HL-60 (cell line): ENCODE results near the gene NOS3.

Experiments used
- DNase-seq, 2 experiments: peaks; one replicate each; pipeline ENCODE4 v3.0.0-alpha.2; 2010 to 2020; ENCODE audit warnings: low read depth in 1 of 2, low spot score in 1 of 2
- H3K27ac ChIP-seq: fragments of 250-450 bp; sonication (Bioruptor Pico); replicated peaks from 2 replicates; pipeline ENCODE4 v1.5.1; 2020; ENCODE audit warnings: mild to moderate bottlenecking, moderate library complexity
- H3K27me3 ChIP-seq: fragments of 250-450 bp; sonication (Bioruptor Pico); 2 replicates; pipeline ENCODE4 v1.5.1; 2021; ENCODE audit warnings: mild to moderate bottlenecking, moderate library complexity; ENCODE audit not compliant: insufficient read depth, poor library complexity, severe bottlenecking
- H3K4me3 ChIP-seq: replicated peaks from 2 replicates; pipeline ENCODE4 v1.5.1; 2011; ENCODE audit warnings: mild to moderate bottlenecking, control low read depth, low read length; ENCODE audit not compliant: insufficient read depth
- GABPA ChIP-seq: IDR thresholded peaks from 2 replicates; pipeline ENCODE4 v1.6.1; 2012; ENCODE audit warnings: low read depth
- POLR2AphosphoS5 ChIP-seq: IDR thresholded peaks from 2 replicates; pipeline ENCODE4 v1.6.1; 2012; ENCODE audit warnings: low read depth
- SPI1 ChIP-seq: IDR thresholded peaks from 2 replicates; pipeline ENCODE4 v1.6.1; 2012; ENCODE audit warnings: low read depth, mild to moderate bottlenecking, borderline replicate concordance
- TF ChIP-seq, protein P1 (sequence below): IDR thresholded peaks from 2 replicates; pipeline ENCODE4 v1.6.1; 2012; ENCODE audit warnings: low read depth; ENCODE audit not compliant: insufficient replicate concordance
- TF ChIP-seq, protein P2 (sequence below): IDR thresholded peaks from one replicate; pipeline ENCODE4 v1.5.1; 2011; ENCODE audit warnings: low read length, control low read depth, inconsistent platforms; ENCODE audit not compliant: insufficient read depth

Gene NOS3

DNA sequence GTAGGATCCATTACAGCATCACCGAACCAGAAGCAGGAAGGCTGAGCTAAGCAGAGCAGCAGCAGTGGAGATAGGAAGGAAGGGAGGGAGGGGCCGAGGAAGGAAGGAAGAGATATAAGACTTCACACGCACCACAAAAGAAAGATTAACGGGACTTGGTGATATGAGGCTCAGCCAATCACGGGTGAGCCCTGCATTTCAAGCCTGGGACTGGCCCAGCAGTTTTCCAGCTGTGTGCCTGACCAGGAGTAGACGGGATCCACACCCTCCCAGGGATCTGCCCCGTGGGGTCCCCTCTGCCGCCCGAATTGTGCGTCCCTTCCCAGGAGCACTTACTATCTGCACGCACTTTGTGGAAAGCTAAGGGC is 17.3 kb downstream of the NOS3 start:
- H3K27ac ChIP-seq, result no peak overlapping the region
- DNase-seq, result no peak
- TF ChIP-seq, protein P1, sequence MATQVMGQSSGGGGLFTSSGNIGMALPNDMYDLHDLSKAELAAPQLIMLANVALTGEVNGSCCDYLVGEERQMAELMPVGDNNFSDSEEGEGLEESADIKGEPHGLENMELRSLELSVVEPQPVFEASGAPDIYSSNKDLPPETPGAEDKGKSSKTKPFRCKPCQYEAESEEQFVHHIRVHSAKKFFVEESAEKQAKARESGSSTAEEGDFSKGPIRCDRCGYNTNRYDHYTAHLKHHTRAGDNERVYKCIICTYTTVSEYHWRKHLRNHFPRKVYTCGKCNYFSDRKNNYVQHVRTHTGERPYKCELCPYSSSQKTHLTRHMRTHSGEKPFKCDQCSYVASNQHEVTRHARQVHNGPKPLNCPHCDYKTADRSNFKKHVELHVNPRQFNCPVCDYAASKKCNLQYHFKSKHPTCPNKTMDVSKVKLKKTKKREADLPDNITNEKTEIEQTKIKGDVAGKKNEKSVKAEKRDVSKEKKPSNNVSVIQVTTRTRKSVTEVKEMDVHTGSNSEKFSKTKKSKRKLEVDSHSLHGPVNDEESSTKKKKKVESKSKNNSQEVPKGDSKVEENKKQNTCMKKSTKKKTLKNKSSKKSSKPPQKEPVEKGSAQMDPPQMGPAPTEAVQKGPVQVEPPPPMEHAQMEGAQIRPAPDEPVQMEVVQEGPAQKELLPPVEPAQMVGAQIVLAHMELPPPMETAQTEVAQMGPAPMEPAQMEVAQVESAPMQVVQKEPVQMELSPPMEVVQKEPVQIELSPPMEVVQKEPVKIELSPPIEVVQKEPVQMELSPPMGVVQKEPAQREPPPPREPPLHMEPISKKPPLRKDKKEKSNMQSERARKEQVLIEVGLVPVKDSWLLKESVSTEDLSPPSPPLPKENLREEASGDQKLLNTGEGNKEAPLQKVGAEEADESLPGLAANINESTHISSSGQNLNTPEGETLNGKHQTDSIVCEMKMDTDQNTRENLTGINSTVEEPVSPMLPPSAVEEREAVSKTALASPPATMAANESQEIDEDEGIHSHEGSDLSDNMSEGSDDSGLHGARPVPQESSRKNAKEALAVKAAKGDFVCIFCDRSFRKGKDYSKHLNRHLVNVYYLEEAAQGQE, result no peak
- TF ChIP-seq, protein P2, sequence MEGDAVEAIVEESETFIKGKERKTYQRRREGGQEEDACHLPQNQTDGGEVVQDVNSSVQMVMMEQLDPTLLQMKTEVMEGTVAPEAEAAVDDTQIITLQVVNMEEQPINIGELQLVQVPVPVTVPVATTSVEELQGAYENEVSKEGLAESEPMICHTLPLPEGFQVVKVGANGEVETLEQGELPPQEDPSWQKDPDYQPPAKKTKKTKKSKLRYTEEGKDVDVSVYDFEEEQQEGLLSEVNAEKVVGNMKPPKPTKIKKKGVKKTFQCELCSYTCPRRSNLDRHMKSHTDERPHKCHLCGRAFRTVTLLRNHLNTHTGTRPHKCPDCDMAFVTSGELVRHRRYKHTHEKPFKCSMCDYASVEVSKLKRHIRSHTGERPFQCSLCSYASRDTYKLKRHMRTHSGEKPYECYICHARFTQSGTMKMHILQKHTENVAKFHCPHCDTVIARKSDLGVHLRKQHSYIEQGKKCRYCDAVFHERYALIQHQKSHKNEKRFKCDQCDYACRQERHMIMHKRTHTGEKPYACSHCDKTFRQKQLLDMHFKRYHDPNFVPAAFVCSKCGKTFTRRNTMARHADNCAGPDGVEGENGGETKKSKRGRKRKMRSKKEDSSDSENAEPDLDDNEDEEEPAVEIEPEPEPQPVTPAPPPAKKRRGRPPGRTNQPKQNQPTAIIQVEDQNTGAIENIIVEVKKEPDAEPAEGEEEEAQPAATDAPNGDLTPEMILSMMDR, result no peak
- TF ChIP-seq POLR2AphosphoS5, result no peak
- no peak for TF ChIP-seq SPI1
- TF ChIP-seq GABPA, result no peak
- H3K4me3 ChIP-seq, result no peak overlapping the region
- H3K27me3 ChIP-seq, result peaks cover 6% of the 10 kb centered on the region

DNA sequence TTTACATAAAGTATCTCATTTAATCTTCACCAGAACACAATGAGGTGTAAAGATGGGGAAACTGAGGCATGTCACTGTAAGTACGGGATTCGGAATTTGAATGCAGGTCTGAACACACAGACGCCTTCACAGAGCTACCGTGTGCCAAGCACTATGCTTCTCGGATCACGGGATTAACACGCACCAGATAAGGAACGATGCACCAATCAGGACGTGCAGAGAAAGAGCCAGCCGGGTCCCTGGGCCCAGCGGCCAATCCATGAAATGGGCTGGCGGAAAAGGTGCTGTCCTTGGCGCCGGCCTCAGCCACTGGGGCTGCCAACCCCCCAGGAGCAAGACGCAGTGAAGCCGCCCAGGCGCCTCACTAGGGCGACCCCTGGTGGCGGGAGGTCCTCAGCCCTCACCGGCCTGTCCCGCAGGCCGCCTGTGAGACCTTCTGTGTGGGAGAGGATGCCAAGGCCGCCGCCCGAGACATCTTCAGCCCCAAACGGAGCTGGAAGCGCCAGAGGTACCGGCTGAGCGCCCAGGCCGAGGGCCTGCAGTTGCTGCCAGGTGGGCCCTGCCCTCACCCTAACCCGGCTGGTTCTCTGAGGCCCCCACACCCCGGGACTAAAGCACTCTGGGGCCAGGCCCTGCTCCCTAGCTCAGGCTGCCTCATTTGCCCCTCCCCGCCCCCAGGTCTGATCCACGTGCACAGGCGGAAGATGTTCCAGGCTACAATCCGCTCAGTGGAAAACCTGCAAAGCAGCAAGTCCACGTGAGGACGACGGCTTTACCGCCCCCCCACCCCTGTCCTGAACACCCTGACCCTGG is 17.9 kb downstream of the NOS3 start:
- Histone ChIP-seq H3K4me3 (no peak overlapping the region), H3K27ac (no peak overlapping the region), H3K27me3 (peaks cover 6% of the 10 kb centered on the region)
- no peak for DNase-seq
- TF ChIP-seq POLR2AphosphoS5 (no peak), GABPA (no peak), SPI1 (no peak)
- TF ChIP-seq, protein P2, result no peak
- TF ChIP-seq, protein P1, result no peak

DNA sequence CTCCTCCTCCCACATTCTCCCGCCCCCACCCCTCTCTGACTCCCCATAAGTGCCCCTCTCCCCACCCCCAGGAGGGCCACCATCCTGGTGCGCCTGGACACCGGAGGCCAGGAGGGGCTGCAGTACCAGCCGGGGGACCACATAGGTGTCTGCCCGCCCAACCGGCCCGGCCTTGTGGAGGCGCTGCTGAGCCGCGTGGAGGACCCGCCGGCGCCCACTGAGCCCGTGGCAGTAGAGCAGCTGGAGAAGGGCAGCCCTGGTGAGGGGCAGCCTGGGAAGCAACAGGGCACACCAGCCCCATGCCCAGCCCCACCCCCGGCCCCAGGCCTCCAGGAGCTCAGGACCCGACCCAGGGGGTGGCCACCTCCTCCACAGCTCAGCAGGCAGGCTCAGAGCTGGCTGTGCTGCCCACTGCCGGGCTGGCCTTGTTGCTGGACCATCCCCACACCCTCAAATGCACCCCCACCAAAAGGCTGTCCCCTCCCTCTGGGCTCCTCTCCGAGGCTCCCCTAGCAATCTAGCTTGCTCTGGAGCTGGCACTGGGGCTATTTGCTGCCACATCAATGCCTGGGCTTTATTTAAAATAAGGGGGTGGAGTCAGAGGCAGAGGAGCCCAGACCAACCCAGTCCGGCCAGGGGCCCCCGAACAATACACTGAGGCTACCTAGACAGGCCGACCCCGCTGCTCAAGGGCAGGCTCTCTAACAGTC is 18.7 kb downstream of the NOS3 start:
- no peak overlapping the region for H3K27ac ChIP-seq

DNA sequence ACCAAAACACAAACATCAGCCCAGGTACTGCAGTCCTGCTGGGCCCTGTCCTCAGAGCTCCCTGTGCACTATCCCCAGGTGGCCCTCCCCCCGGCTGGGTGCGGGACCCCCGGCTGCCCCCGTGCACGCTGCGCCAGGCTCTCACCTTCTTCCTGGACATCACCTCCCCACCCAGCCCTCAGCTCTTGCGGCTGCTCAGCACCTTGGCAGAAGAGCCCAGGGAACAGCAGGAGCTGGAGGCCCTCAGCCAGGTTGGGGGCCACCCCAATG is 19.2 kb downstream of the NOS3 start:
- no peak for DNase-seq
- H3K4me3 ChIP-seq, result no peak overlapping the region
- no peak overlapping the region for H3K27ac ChIP-seq
- peaks cover 6% of the 10 kb centered on the region for H3K27me3 ChIP-seq
- TF ChIP-seq POLR2AphosphoS5 (no peak), GABPA (no peak), SPI1 (no peak)
- TF ChIP-seq, protein P1, result no peak
- TF ChIP-seq, protein P2, result no peak

More for the DNA sequence above, 18.7 kb downstream of the NOS3 start:
- DNase-seq, result no peak
- peaks cover 6% of the 10 kb centered on the region for H3K27me3 ChIP-seq
- no peak overlapping the region for H3K4me3 ChIP-seq
- no peak for TF ChIP-seq GABPA
